Stimulated activated naive CD4-positive, alpha-beta T cell (primary cell): ENCODE data around the gene KRT34.
"Not testable (repeated sequence)": the region's sequence is repeated elsewhere in the genome, so short reads cannot be mapped to it uniquely, and the experiment has no call there.

ENCODE experiments used
- DNase-seq, 6 experiments: peaks; one replicate each; lab custom pipeline; 2025; lab: John Stamatoyannopoulos, UW

Gene KRT34

DNA sequence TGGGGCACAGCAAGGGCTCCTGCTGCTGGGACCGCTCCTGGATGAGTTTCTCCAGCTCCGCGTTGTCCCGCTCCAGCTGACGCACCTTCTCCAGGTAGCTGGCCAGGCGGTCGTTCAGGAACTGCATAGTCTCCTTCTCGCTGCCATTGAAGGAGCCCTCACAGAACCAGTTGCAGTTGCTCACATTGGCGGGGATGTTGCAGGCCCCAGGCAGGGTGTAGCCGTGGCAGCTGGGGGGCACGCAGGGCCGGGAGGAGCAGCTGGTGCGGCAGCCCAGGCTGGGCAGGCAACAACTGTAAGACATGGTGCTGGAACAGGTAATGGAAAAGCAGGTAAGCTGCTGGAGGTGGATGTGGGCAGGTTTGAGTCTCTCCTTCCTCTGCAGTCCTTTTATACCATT lies at the start of gene KRT34:
TSS of gene KRT34 (minus strand) at position 364 of the 400 bp plus-strand sequence. CDS start at position 304, 60 bp downstream.
- not testable (repeated sequence) for DNase-seq

DNA sequence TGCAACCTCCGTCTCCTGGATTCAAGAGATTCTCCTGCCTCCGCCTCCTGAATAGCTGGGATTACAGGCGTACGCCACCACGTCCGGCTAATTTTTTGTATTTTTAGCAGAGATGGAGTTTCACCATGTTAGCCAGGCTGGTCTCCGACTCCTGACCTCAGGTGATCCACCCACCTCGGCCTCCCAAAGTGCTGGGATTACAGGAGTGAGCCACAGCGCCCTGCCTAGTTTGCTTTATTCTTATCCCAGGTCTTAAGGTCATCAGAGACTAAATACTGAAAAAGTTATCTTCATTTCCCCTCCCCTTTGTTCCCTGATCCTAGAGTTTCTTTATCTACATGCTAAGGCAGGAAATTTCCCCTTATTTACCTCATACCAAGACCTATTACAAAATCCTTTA lies 48.3 kb upstream of the KRT34 start:
- not testable (repeated sequence) for DNase-seq

DNA sequence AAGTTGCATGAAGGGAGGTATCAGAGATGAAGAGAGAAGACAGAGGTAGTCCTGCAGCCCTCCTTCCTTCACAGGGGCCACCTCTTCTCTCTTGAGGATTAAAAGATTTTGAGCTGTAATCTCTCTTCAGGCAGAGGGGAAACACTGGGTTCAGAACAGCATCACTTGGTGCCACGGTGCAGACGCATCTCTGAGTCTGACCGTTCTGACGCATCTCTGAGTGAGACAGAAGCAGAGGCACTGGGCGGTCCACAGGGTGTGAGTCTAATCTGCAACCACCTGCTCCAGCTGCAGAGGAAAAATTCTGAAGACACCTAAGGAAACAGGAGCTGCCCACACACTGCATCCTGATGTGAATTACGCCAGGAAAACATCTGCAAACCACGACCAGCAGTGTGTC lies 47.6 kb upstream of the KRT34 start:
- DNase-seq = no peak

GRCh38 chr17:41428591-41429291 lies 46.6 kb upstream of the KRT34 start:
- no peak for DNase-seq

DNA sequence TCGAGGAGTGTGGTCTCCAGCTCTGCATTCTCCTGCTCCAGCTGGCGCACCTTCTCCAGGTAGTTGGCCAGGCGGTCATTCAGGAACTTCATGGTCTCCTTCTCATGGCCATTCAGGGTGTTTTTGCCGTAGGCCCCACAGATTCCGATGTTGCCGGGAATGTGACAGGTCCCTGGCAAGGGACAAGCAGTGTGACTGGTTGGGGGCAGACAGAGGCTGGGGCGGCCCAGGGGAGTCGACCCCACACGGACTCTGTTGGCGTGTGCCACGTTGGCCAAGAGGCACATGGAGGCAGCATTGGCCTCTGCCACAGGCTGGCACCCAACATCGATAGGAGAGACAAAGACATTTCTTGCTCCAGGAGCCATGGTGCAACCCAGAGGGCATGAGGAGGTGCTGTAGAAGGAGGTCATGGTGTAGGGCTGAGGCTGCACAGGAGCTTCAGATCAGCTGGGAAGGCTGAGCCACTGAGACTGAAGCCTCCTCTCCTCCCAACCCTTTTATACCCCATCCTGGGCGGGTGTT lies 42.1 kb upstream of the KRT34 start, which contains the start of gene KRT37:
TSS of gene KRT37 (minus strand) at position 475 of the 525 bp plus-strand sequence. CDS start at position 413, 62 bp downstream.
- no peak for DNase-seq

DNA sequence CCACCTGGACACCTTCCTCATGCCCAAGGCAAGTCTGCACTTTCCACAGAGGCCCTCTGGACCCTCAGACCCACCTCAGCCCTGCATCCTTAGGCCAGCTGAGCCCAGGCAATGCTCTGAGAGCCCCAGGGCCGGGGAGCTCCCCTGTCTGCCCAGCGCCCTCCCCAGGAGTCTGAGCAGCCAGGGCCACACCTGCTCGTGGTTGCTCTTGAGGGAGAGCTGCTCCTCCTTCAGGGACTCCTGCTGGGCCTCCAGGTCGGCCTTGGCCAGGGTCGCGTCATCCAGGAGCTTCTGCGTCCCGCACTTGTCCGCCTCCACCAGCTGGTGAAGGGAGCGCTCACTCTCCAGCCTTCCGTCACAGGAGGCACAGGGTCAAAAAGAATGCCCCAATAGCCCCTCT lies 40.5 kb upstream of the KRT34 start:
- DNase-seq = not testable (repeated sequence)

GRCh38 chr17:41421617-41422016 lies 39.5 kb upstream of the KRT34 start:
- DNase-seq = no peak

DNA sequence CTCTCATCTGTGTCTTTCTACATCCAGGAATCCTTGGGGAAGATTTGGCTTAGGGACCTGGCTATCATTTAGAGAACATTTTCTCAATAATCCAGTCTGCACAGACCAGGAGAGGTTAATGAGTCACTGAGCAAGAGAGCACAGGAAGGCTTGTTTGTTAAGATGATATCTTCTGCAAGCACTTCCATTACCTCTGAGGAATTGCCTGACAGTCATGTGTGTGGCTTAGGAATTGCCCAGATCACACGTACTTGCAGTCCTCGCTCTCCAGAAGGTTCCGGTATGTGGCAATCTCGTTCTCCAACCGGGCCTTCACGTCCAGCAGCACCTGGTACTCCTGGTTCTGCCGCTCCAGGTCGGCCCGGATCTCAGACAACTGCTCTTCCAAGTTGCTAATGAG lies 39.0 kb upstream of the KRT34 start:
- no peak for DNase-seq

DNA sequence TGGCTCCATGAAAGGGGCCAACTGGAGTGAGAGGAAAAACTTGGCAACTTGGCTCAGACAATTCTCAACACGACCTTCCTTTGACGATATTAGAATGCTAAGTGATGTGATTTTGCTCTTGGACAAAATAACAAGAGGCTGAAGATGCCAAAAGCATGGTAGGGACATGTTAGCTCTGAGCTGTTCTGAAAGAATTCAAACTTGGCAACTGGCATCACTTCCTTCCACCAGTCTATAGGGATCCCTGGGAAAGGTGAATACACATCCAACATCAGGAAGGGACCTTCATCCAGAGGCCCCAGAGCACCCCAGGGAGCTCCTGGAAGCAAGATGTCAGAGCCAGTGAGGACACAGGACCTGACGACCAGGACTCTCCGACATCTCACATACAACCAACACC lies 38.0 kb upstream of the KRT34 start:
- no peak for DNase-seq

GRCh38 chr17:41419716-41420115 lies 37.6 kb upstream of the KRT34 start:
- DNase-seq = no peak

DNA sequence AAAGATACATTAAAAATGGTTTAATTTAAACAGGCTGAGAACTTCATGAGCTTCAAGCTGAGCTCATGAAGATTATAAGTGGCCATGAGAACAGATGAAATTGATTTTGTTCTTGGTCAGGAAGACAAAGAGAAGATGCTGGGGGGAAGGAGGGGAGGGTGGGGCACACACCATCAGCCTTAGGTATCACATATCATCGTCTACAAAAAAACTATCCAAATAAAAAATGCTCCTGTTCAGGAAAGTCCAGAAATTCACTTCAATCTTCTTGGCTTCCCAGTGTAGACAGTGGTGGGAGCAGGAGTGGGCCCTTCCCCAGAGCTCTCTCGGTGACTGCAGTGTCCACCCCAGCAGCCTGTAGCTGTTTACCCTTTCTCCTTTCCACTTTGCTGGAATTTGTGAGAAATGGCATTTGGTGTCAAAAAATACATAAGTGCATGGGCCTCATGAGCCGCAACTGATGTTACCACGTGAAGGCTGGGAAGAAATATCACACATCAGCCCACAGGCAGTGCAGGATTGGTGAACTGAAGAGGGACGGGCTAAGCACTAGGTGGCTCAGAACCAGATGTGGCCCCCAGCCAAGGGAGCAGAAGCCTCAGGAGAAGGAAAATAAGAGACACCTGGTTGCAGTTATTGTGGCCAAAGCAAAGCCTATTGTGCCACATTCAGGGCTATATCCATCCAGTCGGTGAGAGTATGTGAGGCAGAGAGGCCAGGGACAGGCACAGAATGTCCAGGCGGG lies 36.2 kb upstream of the KRT34 start:
- no peak for DNase-seq

- DNase-seq = no peak
Measured at GRCh38 chr17:41417576-41418015, 35.5 kb upstream of the KRT34 start.

DNA sequence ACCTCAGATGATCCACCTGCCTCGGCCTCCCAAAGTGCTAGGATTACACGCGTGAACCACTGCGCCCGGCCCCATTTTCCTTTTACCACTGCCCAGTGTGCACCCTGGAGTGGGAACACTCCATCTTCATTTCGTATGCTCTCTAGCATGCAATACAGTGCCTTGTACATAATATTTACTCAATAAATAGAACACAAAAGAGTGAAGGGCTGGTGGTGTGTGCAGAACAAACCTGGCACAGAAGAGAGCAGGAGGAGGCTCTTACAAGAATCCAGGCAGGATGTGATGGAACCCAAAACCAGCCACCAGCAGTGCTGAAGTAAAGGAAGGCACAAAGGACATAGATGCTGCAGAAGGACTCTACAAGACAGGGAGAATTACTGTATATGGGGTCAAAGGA lies 35.0 kb upstream of the KRT34 start:
- no peak for DNase-seq

DNA sequence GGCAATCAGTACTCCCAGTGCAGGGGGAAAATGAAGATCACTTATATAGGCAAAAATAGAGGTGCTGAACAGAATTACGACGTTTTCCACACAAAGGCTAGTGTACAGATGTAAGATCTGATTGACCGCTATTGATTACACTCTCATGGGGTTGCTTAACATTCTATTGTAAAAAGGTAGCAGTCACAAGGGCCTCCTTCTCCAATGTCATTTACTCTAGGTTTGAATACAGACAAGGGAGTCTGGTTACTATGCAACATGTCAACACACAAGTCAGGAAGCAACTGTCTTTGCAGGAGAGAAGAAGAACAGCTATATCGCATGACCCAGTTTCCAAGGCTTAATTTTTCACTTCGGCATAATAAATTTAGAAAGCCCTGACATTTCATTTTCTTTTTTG lies 34.4 kb upstream of the KRT34 start:
- no peak for DNase-seq

GRCh38 chr17:41415833-41416335 lies 33.8 kb upstream of the KRT34 start:
- no peak for DNase-seq

GRCh38 chr17:41415411-41415810 lies 33.3 kb upstream of the KRT34 start:
- no peak for DNase-seq

DNA sequence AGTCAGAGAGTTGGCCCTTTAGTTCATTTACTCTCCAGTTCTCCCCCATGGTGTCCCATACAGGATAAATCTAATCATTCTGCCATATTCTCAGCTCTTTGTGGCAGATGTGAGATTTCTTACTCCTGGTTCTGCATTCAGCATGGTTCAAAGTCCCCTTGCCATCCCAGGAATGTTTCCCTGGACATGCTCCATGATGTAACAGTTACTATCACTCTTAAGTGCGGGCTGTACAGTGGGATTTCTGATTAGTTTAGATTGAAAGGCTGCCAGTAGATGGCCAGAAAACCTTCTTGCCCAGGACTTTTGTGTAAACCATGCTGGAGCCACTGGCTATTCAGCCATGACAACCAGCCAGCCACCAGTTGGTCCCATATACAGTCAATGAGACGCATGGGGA lies 31.9 kb upstream of the KRT34 start:
- no peak for DNase-seq

- no peak for DNase-seq
Measured at GRCh38 chr17:41413353-41413957, 31.3 kb upstream of the KRT34 start.

- DNase-seq = no peak
Measured at GRCh38 chr17:41411072-41411840, 29.1 kb upstream of the KRT34 start.

- DNase-seq = no peak
Measured at GRCh38 chr17:41407226-41407625, 25.1 kb upstream of the KRT34 start.

DNA sequence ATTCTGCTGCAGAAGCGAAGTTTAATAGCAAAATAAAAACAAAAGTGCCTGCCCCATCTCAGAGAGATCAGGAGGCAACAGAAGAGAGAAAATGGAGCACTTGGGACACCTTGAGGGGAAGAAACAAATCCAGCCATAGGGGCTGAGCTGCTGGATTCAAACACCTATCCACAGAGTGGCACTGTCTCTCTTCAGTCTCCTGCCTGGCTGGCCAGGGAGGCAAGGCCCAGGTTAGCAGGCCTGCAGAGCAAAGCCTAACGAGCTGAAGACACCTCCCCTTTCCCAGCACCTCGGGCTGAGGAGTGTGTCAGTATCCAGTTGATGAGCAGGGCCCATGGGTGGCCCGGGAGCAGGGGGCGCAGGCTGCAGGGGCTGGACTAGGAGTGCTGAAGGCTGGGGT lies 24.1 kb upstream of the KRT34 start:
- DNase-seq = no peak
